Endothelial cell of umbilical vein (primary cell): ENCODE data around the gene STYX. TPM values are rescaled to one million over a fixed set of nuclear protein-coding genes. Genes with fewer than 3 reads are reported as not detected.

Experiments used
- BruUV-seq: library from RNA; stranded (reverse); fragments of 400-500 nt; replicated peaks from 2 replicates; lab custom pipeline; 2021; lab: Mats Ljungman, UMichigan
- CTCF ChIA-PET: fragments of 300-600, 350-600 bp; sonication (Branson Sonifier 250); formaldehyde crosslinking; loops from one replicate; lab custom pipeline; 2021; ENCODE audit warnings: antibody characterized with exemption, inconsistent platforms; lab: Charles Lee
- POLR2A ChIA-PET: fragments of 300-600, 350-600 bp; sonication (Branson Sonifier 250); formaldehyde crosslinking; loops from one replicate; lab custom pipeline; 2021; ENCODE audit warnings: antibody characterized with exemption, inconsistent platforms; lab: Charles Lee
- DNase-seq: peaks from one replicate; pipeline ENCODE4 v3.0.0-alpha.2; 2011; ENCODE audit warnings: low read depth, low spot score
- FAIRE-seq: peaks from 2 replicates; lab custom pipeline; 2011; peaks lifted over from hg19 to GRCh38; lab: Jason Lieb, UNC
- H2AFZ ChIP-seq: 2 replicates; pipeline ENCODE4 v1.6.0; 2012; ENCODE audit warnings: low read depth, low read length, control low read depth, inconsistent platforms
- H3K27ac ChIP-seq: 2 replicates; pipeline ENCODE4 v1.5.1; 2011; ENCODE audit warnings: low read depth, mild to moderate bottlenecking, control low read depth, low read length, moderate library complexity; ENCODE audit not compliant: insufficient read depth
- H3K27me3 ChIP-seq, 2 experiments: 2 replicates each; pipeline versions ENCODE4 v1.6.0 to v1.6.1; 2011; ENCODE audit warnings: low read length in 2 of 2, mixed read lengths in 1 of 2; ENCODE audit not compliant: control insufficient read depth in 2 of 2, insufficient read depth in 2 of 2
- H3K36me3 ChIP-seq, 2 experiments: 2 replicates in 1 of 2; 3 replicates in 1 of 2; pipeline ENCODE4 v1.5.1; 2011; ENCODE audit warnings: low read length in 2 of 2, mild to moderate bottlenecking in 1 of 2, moderate library complexity in 1 of 2; ENCODE audit not compliant: control insufficient read depth in 2 of 2, insufficient read depth in 2 of 2; ENCODE audit errors: extremely low read depth in 1 of 2
- H3K4me1 ChIP-seq: 3 replicates; pipeline ENCODE4 v1.5.1; 2011; ENCODE audit warnings: mild to moderate bottlenecking, low read length; ENCODE audit not compliant: control insufficient read depth, insufficient read depth; ENCODE audit errors: extremely low read depth
- H3K4me2 ChIP-seq: 2 replicates; pipeline ENCODE4 v1.6.1; 2011; ENCODE audit warnings: low read length, control low read depth, mixed read lengths; ENCODE audit not compliant: insufficient read depth
- H3K4me3 ChIP-seq, 3 experiments: fragments of 200-600 bp in 1 of 3; sonication (generic), shearing (Covaris generic) in 1 of 3; replicated peaks in 1 of 3; 2 replicates each; pipeline ENCODE4 v1.5.1; 2011 to 2016; ENCODE audit warnings: control low read depth in 3 of 3, low read length in 3 of 3, mild to moderate bottlenecking in 2 of 3, inconsistent platforms in 1 of 3, low read depth in 1 of 3, moderate library complexity in 1 of 3; ENCODE audit not compliant: insufficient read depth in 1 of 3
- H3K79me2 ChIP-seq: 2 replicates; pipeline ENCODE4 v1.6.0; 2012; ENCODE audit warnings: low read length, inconsistent platforms; ENCODE audit not compliant: control insufficient read depth, insufficient read depth
- H3K9ac ChIP-seq: replicated peaks from 2 replicates; pipeline ENCODE3; 2011; ENCODE audit warnings: low read length, control low read depth; ENCODE audit not compliant: insufficient read depth; ENCODE audit errors: extremely low read depth
- H3K9me1 ChIP-seq: replicated peaks from 3 replicates; pipeline ENCODE4 v1.6.0; 2011; ENCODE audit warnings: mild to moderate bottlenecking, low read length; ENCODE audit not compliant: control insufficient read depth, insufficient read depth; ENCODE audit errors: extremely low read depth
- H3K9me3 ChIP-seq: replicated peaks from 2 replicates; pipeline ENCODE4 v1.5.1; 2012; ENCODE audit warnings: low read length, inconsistent platforms; ENCODE audit not compliant: control insufficient read depth, insufficient read depth
- H4K20me1 ChIP-seq: replicated peaks from 2 replicates; pipeline ENCODE3; 2011; ENCODE audit warnings: mild to moderate bottlenecking, low read length; ENCODE audit not compliant: control insufficient read depth, insufficient read depth; ENCODE audit errors: extremely low read depth
- CTCF ChIP-seq, 2 donors: IDR thresholded peaks; 1 replicate in 1 of 2; 2 replicates in 1 of 2; pipeline ENCODE4 v1.5.1; 2011; ENCODE audit warnings: low read length in 2 of 2, mild to moderate bottlenecking in 2 of 2, moderate library complexity in 2 of 2, control low read depth in 1 of 2, inconsistent platforms in 1 of 2, low read depth in 1 of 2; ENCODE audit not compliant: insufficient read depth in 1 of 2; ENCODE audit errors: extremely low read depth in 1 of 2
- EZH2 ChIP-seq: IDR thresholded peaks from 2 replicates; pipeline ENCODE4 v1.6.1; 2012; ENCODE audit warnings: borderline replicate concordance, low read depth, mild to moderate bottlenecking, moderate library complexity, low read length, inconsistent platforms; ENCODE audit not compliant: severe bottlenecking
- FOS ChIP-seq: IDR thresholded peaks from 2 replicates; pipeline ENCODE4 v1.6.1; 2011; ENCODE audit warnings: mild to moderate bottlenecking, low read length, moderate library complexity, borderline replicate concordance; ENCODE audit not compliant: insufficient read depth
- GATA2 ChIP-seq: IDR thresholded peaks from 2 replicates; pipeline ENCODE4 v1.7.0; 2011; ENCODE audit warnings: low read depth, mild to moderate bottlenecking, moderate library complexity, mixed read lengths, low read length; ENCODE audit not compliant: insufficient read length, insufficient read depth
- JUN ChIP-seq: IDR thresholded peaks from 2 replicates; pipeline ENCODE4 v1.6.1; 2011; ENCODE audit warnings: borderline replicate concordance, low read depth; ENCODE audit not compliant: insufficient read length, insufficient read depth
- MAX ChIP-seq: IDR thresholded peaks from 2 replicates; pipeline ENCODE4 v1.6.1; 2011; ENCODE audit not compliant: insufficient read depth, insufficient read length
- MYC ChIP-seq: IDR thresholded peaks from one replicate; pipeline ENCODE4 v1.6.1; 2011; ENCODE audit warnings: mild to moderate bottlenecking, low read depth, low read length
- POLR2A ChIP-seq: IDR thresholded peaks from 2 replicates; pipeline ENCODE4 v1.6.1; 2012; ENCODE audit warnings: low read depth, mild to moderate bottlenecking, control low read depth, low read length
- POLR2AphosphoS5 ChIP-seq: IDR thresholded peaks from 2 replicates; pipeline ENCODE4 v1.6.1; 2012; ENCODE audit warnings: low read depth, mild to moderate bottlenecking, control low read depth, low read length, moderate library complexity; ENCODE audit not compliant: insufficient read depth
- dilution Hi-C: fragments of 300-500 bp; cut with MboI; formaldehyde crosslinking; loops from one replicate; pipeline ENCODE4 v1.15.0; 2019; ENCODE audit warnings: low sequenced_read_pairs; ENCODE audit not compliant: extremely low pct_ligation_motif_present
- intact Hi-C: fragments of 100-400 bp; cut with micrococcal nuclease; formaldehyde crosslinking; loops from one replicate; pipeline ENCODE4 v1.10.0; 2022
- polyA plus RNA-seq, 4 experiments: library from polyadenylated mRNA; depleted of rRNA in 3 of 4; stranded (reverse) in 3 of 4; unstranded in 1 of 4; fragments of >200 nt; gene quantifications; 2 replicates each; pipeline versions ENCODE4 v1.2.1 to v1.2.3, GENCODE V29; 2011 to 2012; ENCODE audit warnings: missing spikeins in 1 of 4
- total RNA-seq: library from RNA; stranded (reverse); gene quantifications from 2 replicates; pipeline ENCODE4 v1.2.3, GENCODE V29; 2021

Gene STYX
- total and polyA plus RNA-seq, 2 donors (not counting 3 experiments of a cell fraction or from before 2014, with no cell fraction given) = 6.2 to 21.3 TPM

- intact Hi-C loops (no loop called here), dilution Hi-C loops (no loop called here)
- Histone ChIP-seq H3K4me3 (no peak overlapping the region), H3K27me3 (no peaks in the 10 kb centered on the region), H4K20me1 (peaks cover 3% of the 10 kb centered on the region), H3K4me2 (no peak overlapping the region), H3K9me1 (no peaks in the 10 kb centered on the region), H3K9ac (no peak overlapping the region), H3K4me1 (no peaks in the 10 kb centered on the region), H3K9me3 (no peaks in the 10 kb centered on the region), H3K36me3 (peaks cover 14 to 31% of the 10 kb centered on the region in 2 experiments), H2AFZ (no peak overlapping the region), H3K79me2 (peaks cover 5% of the 10 kb centered on the region), H3K27ac (no peak overlapping the region)
- DNase-seq (no peak), FAIRE-seq (no peak)
- BruUV-seq = no TSS peak
- ChIA-PET CTCF (no interaction called here), POLR2A (interaction anchor here (1.1 kb wide), 1 partner anchor 11 kb away, joined by 5 read pairs; no protein-coding TSS in a partner anchor)
- no peak for TF ChIP-seq MAX
- TF ChIP-seq CTCF (IDR thresholded peaks at IDR 0.05; ENCODE audit: extremely low read depth in 1 of 2, insufficient read depth in 1 of 2, low read depth in 1 of 2, low read length in 2 of 2) = no peak
- TF ChIP-seq EZH2 = no peak
- TF ChIP-seq FOS = no peak
- TF ChIP-seq GATA2 = no peak
- no peak for TF ChIP-seq MYC
- no peak for TF ChIP-seq POLR2AphosphoS5
- TF ChIP-seq POLR2A = no peak
- no peak for TF ChIP-seq JUN
These were observed 13.8 kb upstream of the STYX start for GRCh38 chr14:52716155-52716554.
